ENCODE results near the gene C10orf105.

C10orf105 gene

GRCh38 chr10:71717056-71717455 is 2.5 kb downstream of the C10orf105 start:
- Histone ChIP-seq H3K4me1 (ENCODE audit: insufficient read depth, low read length) (peaks cover 15% of the 10 kb centered on the region; the same call in 1 of the 2 replicates), H3K27ac (ENCODE audit: low read length) (no peak overlapping the region), H3K4me3 (ENCODE audit: low read length) (no peak overlapping the region), H3K36me3 (ENCODE audit: insufficient read depth, low read depth, low read length) (no peaks in the 10 kb centered on the region), H3K27me3 (ENCODE audit: insufficient read depth, low read length) (peaks cover 15% of the 10 kb centered on the region), H3K9ac (ENCODE audit: low read depth, low read length) (no peak overlapping the region), H3K9me3 (ENCODE audit: insufficient read depth, low read depth, low read length) (no peaks in the 10 kb centered on the region)

- H3K4me1 ChIP-seq (ENCODE audit: insufficient read depth, low read length) = peaks cover 15% of the 10 kb centered on the region; the same call in 1 of the 2 replicates
- H3K9ac ChIP-seq (ENCODE audit: low read depth, low read length) = no peak overlapping the region
- H3K27me3 ChIP-seq (ENCODE audit: insufficient read depth, low read length) = peaks cover 15% of the 10 kb centered on the region
- no peaks in the 10 kb centered on the region for H3K9me3 ChIP-seq (ENCODE audit: insufficient read depth, low read depth, low read length)
- H3K4me3 ChIP-seq (ENCODE audit: low read length) = no peak overlapping the region
- H3K36me3 ChIP-seq (ENCODE audit: insufficient read depth, low read depth, low read length) = no peaks in the 10 kb centered on the region
- no peak overlapping the region for H3K27ac ChIP-seq (ENCODE audit: low read length)
These were observed 3.2 kb downstream of the C10orf105 start for GRCh38 chr10:71716426-71716825.

GRCh38 chr10:71715860-71716259 is 3.7 kb downstream of the C10orf105 start:
- Histone ChIP-seq H3K9ac (ENCODE audit: low read depth, low read length) (no peak overlapping the region), H3K4me1 (ENCODE audit: insufficient read depth, low read length) (peaks cover 15% of the 10 kb centered on the region; the same call in 1 of the 2 replicates), H3K4me3 (ENCODE audit: low read length) (no peak overlapping the region), H3K27ac (ENCODE audit: low read length) (no peak overlapping the region), H3K9me3 (ENCODE audit: insufficient read depth, low read depth, low read length) (no peaks in the 10 kb centered on the region), H3K27me3 (ENCODE audit: insufficient read depth, low read length) (peaks cover 9% of the 10 kb centered on the region), H3K36me3 (ENCODE audit: insufficient read depth, low read depth, low read length) (no peaks in the 10 kb centered on the region)

GRCh38 chr10:71715026-71715425 is 4.6 kb downstream of the C10orf105 start:
- no peak overlapping the region for H3K9ac ChIP-seq (ENCODE audit: low read depth, low read length)
- no peaks in the 10 kb centered on the region for H3K9me3 ChIP-seq (ENCODE audit: insufficient read depth, low read depth, low read length)
- H3K27me3 ChIP-seq (ENCODE audit: insufficient read depth, low read length) = peaks cover 1% of the 10 kb centered on the region; the same call in 1 of the 2 replicates
- H3K36me3 ChIP-seq (ENCODE audit: insufficient read depth, low read depth, low read length) = no peaks in the 10 kb centered on the region
- H3K4me3 ChIP-seq (ENCODE audit: low read length) = no peak overlapping the region
- no peak overlapping the region for H3K27ac ChIP-seq (ENCODE audit: low read length)
- peaks cover 10% of the 10 kb centered on the region; the same call in 1 of the 2 replicates for H3K4me1 ChIP-seq (ENCODE audit: insufficient read depth, low read length)

- Histone ChIP-seq H3K4me1 (ENCODE audit: insufficient read depth, low read length) (peaks cover 6% of the 10 kb centered on the region; the same call in 1 of the 2 replicates), H3K9me3 (ENCODE audit: insufficient read depth, low read depth, low read length) (no peaks in the 10 kb centered on the region), H3K27me3 (ENCODE audit: insufficient read depth, low read length) (no peaks in the 10 kb centered on the region), H3K4me3 (ENCODE audit: low read length) (no peak overlapping the region), H3K36me3 (ENCODE audit: insufficient read depth, low read depth, low read length) (no peaks in the 10 kb centered on the region), H3K9ac (ENCODE audit: low read depth, low read length) (no peak overlapping the region), H3K27ac (ENCODE audit: low read length) (no peak overlapping the region)
These were observed 5.0 kb downstream of the C10orf105 start for GRCh38 chr10:71714592-71714991.

- no peaks in the 10 kb centered on the region for H3K27me3 ChIP-seq (ENCODE audit: insufficient read depth, low read length)
- H3K4me3 ChIP-seq (ENCODE audit: low read length) = no peak overlapping the region
- peaks cover under 1% of the 10 kb centered on the region; the same call in 1 of the 2 replicates for H3K4me1 ChIP-seq (ENCODE audit: insufficient read depth, low read length)
- H3K36me3 ChIP-seq (ENCODE audit: insufficient read depth, low read depth, low read length) = no peaks in the 10 kb centered on the region
- peak overlapping the region; percentile 41; the same call in 1 of the 2 replicates for H3K9ac ChIP-seq (ENCODE audit: low read depth, low read length)
- H3K9me3 ChIP-seq (ENCODE audit: insufficient read depth, low read depth, low read length) = no peaks in the 10 kb centered on the region
- H3K27ac ChIP-seq (ENCODE audit: low read length) = no peak overlapping the region
These were observed 5.6 kb downstream of the C10orf105 start for GRCh38 chr10:71714031-71714410.

- Histone ChIP-seq H3K36me3 (ENCODE audit: insufficient read depth, low read depth, low read length) (no peaks in the 10 kb centered on the region), H3K27me3 (ENCODE audit: insufficient read depth, low read length) (no peaks in the 10 kb centered on the region), H3K4me3 (ENCODE audit: low read length) (no peak overlapping the region), H3K27ac (ENCODE audit: low read length) (no peak overlapping the region), H3K9ac (ENCODE audit: low read depth, low read length) (peak overlapping the region; percentile 48; the same call in 1 of the 2 replicates), H3K9me3 (ENCODE audit: insufficient read depth, low read depth, low read length) (no peaks in the 10 kb centered on the region), H3K4me1 (ENCODE audit: insufficient read depth, low read length) (no peaks in the 10 kb centered on the region)
These were observed 6.2 kb downstream of the C10orf105 start for GRCh38 chr10:71713135-71714030.

GRCh38 chr10:71712572-71713134 is 6.9 kb downstream of the C10orf105 start:
- H3K36me3 ChIP-seq (ENCODE audit: insufficient read depth, low read depth, low read length) = no peaks in the 10 kb centered on the region
- no peak overlapping the region for H3K4me3 ChIP-seq (ENCODE audit: low read length)
- H3K9me3 ChIP-seq (ENCODE audit: insufficient read depth, low read depth, low read length) = no peaks in the 10 kb centered on the region
- no peak overlapping the region for H3K27ac ChIP-seq (ENCODE audit: low read length)
- H3K4me1 ChIP-seq (ENCODE audit: insufficient read depth, low read length) = no peaks in the 10 kb centered on the region
- H3K9ac ChIP-seq (ENCODE audit: low read depth, low read length) = no peak overlapping the region; the same call in 1 of the 2 replicates
- no peaks in the 10 kb centered on the region for H3K27me3 ChIP-seq (ENCODE audit: insufficient read depth, low read length)

- no peak overlapping the region for H3K4me3 ChIP-seq (ENCODE audit: low read length)
- no peaks in the 10 kb centered on the region for H3K36me3 ChIP-seq (ENCODE audit: insufficient read depth, low read depth, low read length)
- H3K27ac ChIP-seq (ENCODE audit: low read length) = no peak overlapping the region
- H3K9me3 ChIP-seq (ENCODE audit: insufficient read depth, low read depth, low read length) = no peaks in the 10 kb centered on the region
- no peaks in the 10 kb centered on the region for H3K27me3 ChIP-seq (ENCODE audit: insufficient read depth, low read length)
- H3K9ac ChIP-seq (ENCODE audit: low read depth, low read length) = no peak overlapping the region
- H3K4me1 ChIP-seq (ENCODE audit: insufficient read depth, low read length) = no peaks in the 10 kb centered on the region
These were observed 7.4 kb downstream of the C10orf105 start for GRCh38 chr10:71712170-71712569.

GRCh38 chr10:71711052-71711623 is 8.4 kb downstream of the C10orf105 start:
- Histone ChIP-seq H3K27me3 (ENCODE audit: insufficient read depth, low read length) (no peaks in the 10 kb centered on the region), H3K4me1 (ENCODE audit: insufficient read depth, low read length) (no peaks in the 10 kb centered on the region), H3K27ac (ENCODE audit: low read length) (no peak overlapping the region), H3K4me3 (ENCODE audit: low read length) (no peak overlapping the region), H3K36me3 (ENCODE audit: insufficient read depth, low read depth, low read length) (no peaks in the 10 kb centered on the region), H3K9me3 (ENCODE audit: insufficient read depth, low read depth, low read length) (no peaks in the 10 kb centered on the region), H3K9ac (ENCODE audit: low read depth, low read length) (no peak overlapping the region)

GRCh38 chr10:71710519-71710918 is 9.1 kb downstream of the C10orf105 start:
- Histone ChIP-seq H3K9me3 (ENCODE audit: insufficient read depth, low read depth, low read length) (no peaks in the 10 kb centered on the region), H3K9ac (ENCODE audit: low read depth, low read length) (no peak overlapping the region), H3K36me3 (ENCODE audit: insufficient read depth, low read depth, low read length) (no peaks in the 10 kb centered on the region), H3K27ac (ENCODE audit: low read length) (no peak overlapping the region), H3K27me3 (ENCODE audit: insufficient read depth, low read length) (no peaks in the 10 kb centered on the region), H3K4me1 (ENCODE audit: insufficient read depth, low read length) (no peaks in the 10 kb centered on the region), H3K4me3 (ENCODE audit: low read length) (no peak overlapping the region)
